ENCODE data around the gene PCMT1.

The PCMT1 gene

DNA sequence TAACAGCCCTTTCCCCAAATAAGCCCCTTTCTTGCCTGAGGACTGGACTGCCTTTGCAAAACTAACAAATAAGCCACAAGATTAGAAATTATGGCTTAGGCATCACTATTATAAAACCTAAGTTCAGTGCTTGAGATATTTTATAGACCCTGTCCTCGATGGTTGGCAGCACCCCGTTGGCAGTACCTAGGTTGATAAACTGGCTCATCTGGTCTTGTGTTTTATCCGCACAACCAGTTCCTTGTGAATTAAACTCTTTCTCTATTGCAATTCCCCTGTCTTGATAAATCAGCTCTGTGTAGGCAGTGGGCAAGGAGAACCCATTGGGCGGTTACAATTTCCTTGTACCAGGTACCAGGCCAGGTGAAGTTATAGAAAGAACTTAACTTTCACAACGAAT lies 108.0 kb downstream of the PCMT1 start:
- no peak for DNase-seq

DNA sequence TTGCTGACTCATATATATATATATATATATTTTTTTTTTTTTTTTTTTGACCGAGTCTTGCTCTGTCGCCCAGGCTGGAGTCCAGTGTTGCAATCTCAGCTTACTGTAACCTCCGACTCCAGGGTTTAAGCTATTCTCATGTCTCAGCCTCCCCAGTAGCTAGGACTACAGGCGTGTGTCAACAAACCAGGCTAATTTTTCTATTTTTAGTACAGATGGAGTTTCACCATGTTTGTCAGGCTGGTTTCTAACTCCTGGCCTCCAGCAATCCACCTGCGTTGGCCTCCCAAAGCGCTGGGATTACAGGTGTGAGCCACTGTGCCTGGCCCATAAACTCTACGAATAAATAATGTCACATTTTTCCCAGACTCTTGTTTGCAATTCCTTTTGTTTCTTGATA lies 109.8 kb downstream of the PCMT1 start:
- no peak for DNase-seq

DNA sequence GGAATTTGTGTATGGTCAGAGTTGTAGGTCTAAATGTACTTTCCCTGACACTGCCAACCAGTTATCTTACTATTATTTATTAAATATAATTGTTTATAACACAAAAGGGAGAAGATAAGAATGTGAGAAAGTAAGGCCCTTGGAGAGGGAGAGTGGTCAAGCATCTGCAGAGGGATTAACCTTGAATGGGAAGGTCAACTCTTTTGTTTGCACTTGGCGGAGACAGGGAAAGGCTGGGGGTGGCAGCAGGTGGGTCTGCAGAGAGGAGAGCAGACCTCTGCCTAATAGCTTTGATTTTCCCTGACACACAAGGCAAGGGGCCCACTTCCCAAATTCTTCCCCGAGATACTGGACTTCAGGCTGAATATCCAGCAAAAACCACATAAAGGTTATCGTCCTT lies 110.4 kb downstream of the PCMT1 start:
- no peak for DNase-seq

DNA sequence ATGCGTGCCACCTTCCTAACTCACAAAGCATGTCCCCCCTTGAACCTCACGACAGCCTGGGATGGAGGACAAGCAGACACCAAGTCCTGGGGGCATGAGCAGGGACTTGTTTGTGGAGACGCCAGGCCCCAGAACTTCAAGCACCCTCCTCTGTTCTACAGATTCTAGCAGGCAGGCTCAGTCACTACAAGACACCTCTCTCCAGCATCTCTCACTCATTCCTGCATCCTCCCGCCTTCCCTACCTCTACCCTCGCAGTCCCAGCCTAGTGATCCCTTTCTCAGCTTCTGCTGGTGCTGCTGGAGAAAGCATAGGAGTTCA lies 110.9 kb downstream of the PCMT1 start:
- no peak for DNase-seq
